GM12878 (cell line): ENCODE results near the gene PLOD2. TPM values are rescaled to one million over a fixed set of nuclear protein-coding genes. Genes with fewer than 3 reads are reported as not detected.

ENCODE experiments used
- ATAC-seq: fragments of 200-7000 bp; cut with Tn5 transposase; 3 replicates; pipeline ENCODE4 v1.9.1; 2020; ENCODE audit warnings: mild to moderate bottlenecking, moderate library complexity
- BruUV-seq: library from RNA; stranded (reverse); fragments of 400-500 nt; replicated peaks from 2 replicates; lab custom pipeline; 2021; lab: Mats Ljungman, UMichigan
- CTCF ChIA-PET: fragments of 300-600 bp; sonication (Branson Sonifier 250); formaldehyde crosslinking; extraction: SDS; loops from one replicate; lab custom pipeline; 2021; ENCODE audit warnings: inconsistent platforms; lab: Yijun Ruan, JAX
- POLR2A ChIA-PET: fragments of 350-600 bp; formaldehyde crosslinking; extraction: SDS; loops from one replicate; lab custom pipeline; 2021; ENCODE audit warnings: inconsistent platforms; lab: Charles Lee
- RAD21 ChIA-PET: fragments of 300-600 bp; sonication (Branson Sonifier 250); formaldehyde crosslinking; loops from one replicate; lab custom pipeline; 2023; ENCODE audit warnings: antibody characterized with exemption; ENCODE audit not compliant: unreplicated experiment; lab: Charles Lee
- SMC1A ChIA-PET: fragments of 300-600 bp; sonication (Branson Sonifier 250); formaldehyde crosslinking; loops from one replicate; lab custom pipeline; 2023; ENCODE audit not compliant: unreplicated experiment, uncharacterized antibody; lab: Charles Lee
- DNase-seq: peaks from one replicate; pipeline ENCODE4 v3.0.0-alpha.2; 2011; ENCODE audit warnings: low read depth, low spot score
- FAIRE-seq: peaks from 3 replicates; lab custom pipeline; 2011; peaks lifted over from hg19 to GRCh38; lab: Jason Lieb, UNC
- H2AFZ ChIP-seq: 2 replicates; pipeline ENCODE4 v1.6.0; 2011; ENCODE audit warnings: low read depth, low read length, control low read depth; ENCODE audit not compliant: control insufficient read depth
- H3K27ac ChIP-seq: 2 replicates; pipeline ENCODE4 v1.5.1; 2011; ENCODE audit warnings: control low read depth; ENCODE audit not compliant: control insufficient read depth, insufficient read depth
- H3K27me3 ChIP-seq, 2 experiments: replicated peaks in 1 of 2; 2 replicates each; pipeline versions ENCODE4 v1.6.0 to v1.6.1; 2011; ENCODE audit warnings: low read length in 1 of 2; ENCODE audit not compliant: control insufficient read depth in 2 of 2, insufficient read depth in 2 of 2
- H3K36me3 ChIP-seq, 2 experiments: 2 replicates each; pipeline ENCODE4 v1.5.1; 2011; ENCODE audit warnings: low read length in 1 of 2; ENCODE audit not compliant: control insufficient read depth in 2 of 2, insufficient read depth in 2 of 2
- H3K4me1 ChIP-seq: 2 replicates; pipeline ENCODE4 v1.6.1; 2011; ENCODE audit warnings: mild to moderate bottlenecking, low read length, moderate library complexity, mixed read lengths; ENCODE audit not compliant: control insufficient read depth, insufficient read depth
- H3K4me2 ChIP-seq: 2 replicates; pipeline ENCODE4 v1.6.0; 2011; ENCODE audit warnings: control low read depth; ENCODE audit not compliant: control insufficient read depth, insufficient read depth
- H3K4me3 ChIP-seq: fragments of 200-600 bp; sonication (generic); 2 replicates; pipeline ENCODE4 v1.5.1; 2016
- H3K79me2 ChIP-seq: 2 replicates; pipeline ENCODE4 v1.6.0; 2011; ENCODE audit warnings: low read length; ENCODE audit not compliant: control insufficient read depth, insufficient read depth
- H3K9ac ChIP-seq: 2 replicates; pipeline ENCODE4 v1.8.0; 2011; ENCODE audit warnings: low read length, control low read depth, mixed read lengths; ENCODE audit not compliant: control insufficient read depth, insufficient read depth
- H3K9me3 ChIP-seq: replicated peaks from 3 replicates; pipeline ENCODE4 v1.5.1; 2011; ENCODE audit warnings: mild to moderate bottlenecking, low read length; ENCODE audit not compliant: control insufficient read depth, insufficient read depth
- H4K20me1 ChIP-seq: 2 replicates; pipeline ENCODE4 v1.6.0; 2011; ENCODE audit not compliant: control insufficient read depth, insufficient read depth
- IRF4 ChIP-seq: IDR thresholded peaks from 2 replicates; pipeline ENCODE4 v1.6.1; 2011; ENCODE audit warnings: low read depth, low read length
- RB1 ChIP-seq: fragments of 450-650 bp; formaldehyde crosslinking; IDR thresholded peaks from 2 replicates; pipeline ENCODE4 v1.6.1; 2017; ENCODE audit warnings: mild to moderate bottlenecking, borderline replicate concordance
- YBX1 ChIP-seq: fragments of 450-650 bp; IDR thresholded peaks from 2 replicates; pipeline ENCODE4 v1.6.1; 2016; ENCODE audit warnings: antibody characterized with exemption
- WGBS: methylation state at CpG from one replicate; pipeline ENCODE4 v1.1.6; 2016; ENCODE audit warnings: low lambda C conversion rate; ENCODE audit not compliant: insufficient replicate concordance, insufficient coverage; ENCODE audit errors: missing lambda C conversion rate; 5-methylcytosine and 5-hydroxymethylcytosine counted together
- in situ Hi-C: fragments of 300-500 bp; cut with MboI; formaldehyde crosslinking; loops from 9 replicates; pipeline ENCODE4 v1.14.3; 2018; ENCODE audit warnings: mixed read lengths
- intact Hi-C: fragments of 100-400 bp; cut with micrococcal nuclease; formaldehyde crosslinking; loops from one replicate; pipeline ENCODE4 v1.14.2; 2022; ENCODE audit not compliant: unreplicated experiment
- polyA plus RNA-seq, 11 experiments: library from polyadenylated mRNA; depleted of rRNA in 4 of 11; unstranded in 6 of 11; stranded (reverse) in 5 of 11; fragments of >200 nt; fragmentation: Nextera tagmentation in 4 of 11; fragmentation: Illumina TruSeq in 1 of 11; extraction: Ambion mirVana in 4 of 11; extraction: Trizol in 1 of 11; gene quantifications; 1 replicate in 1 of 11; 2 replicates in 10 of 11; pipeline versions ENCODE4 v1.2.1 to v1.2.3, GENCODE V29; 2011 to 2016; ENCODE audit warnings: inconsistent platforms in 2 of 11, missing spikeins in 2 of 11, low read depth in 1 of 11
- total RNA-seq, 4 experiments: library from RNA; depleted of rRNA in 3 of 4; stranded (reverse); fragments of >200 nt in 3 of 4; fragmentation: Illumina TruSeq in 1 of 4; extraction: Trizol in 1 of 4; gene quantifications; 2 replicates each; pipeline versions ENCODE4 v1.2.1 to v1.2.3, GENCODE V29; 2013 to 2021
- TF ChIP-seq, protein P1 (sequence below): fragments of 450-650 bp; IDR thresholded peaks from 2 replicates; pipeline ENCODE4 v1.6.1; 2017; ENCODE audit warnings: mild to moderate bottlenecking, moderate library complexity
- TF ChIP-seq, protein P2 (sequence below): fragments of 450-650 bp; conservative IDR thresholded peaks from 2 replicates; pipeline ENCODE4 v1.6.1; 2017; ENCODE audit warnings: mild to moderate bottlenecking, moderate library complexity
- TF ChIP-seq, protein P3 (sequence below): IDR thresholded peaks from 2 replicates; pipeline ENCODE4 v1.6.1; 2011; ENCODE audit warnings: low read depth, mild to moderate bottlenecking, low read length, moderate library complexity, borderline replicate concordance; ENCODE audit errors: extremely low read depth
- TF ChIP-seq, protein P4 (sequence below): IDR thresholded peaks from 2 replicates; pipeline ENCODE4 v1.6.1; 2012; ENCODE audit warnings: improper control_type of control experiment, low read depth, low read length; ENCODE audit not compliant: insufficient replicate concordance

Gene PLOD2
- total and polyA plus RNA-seq, 10 of the 15 experiments (the other 5 are each of a cell fraction or from before 2014, with no cell fraction given) = 0.03 to 0.56 (median 0.33) TPM; not detected in 4

DNA sequence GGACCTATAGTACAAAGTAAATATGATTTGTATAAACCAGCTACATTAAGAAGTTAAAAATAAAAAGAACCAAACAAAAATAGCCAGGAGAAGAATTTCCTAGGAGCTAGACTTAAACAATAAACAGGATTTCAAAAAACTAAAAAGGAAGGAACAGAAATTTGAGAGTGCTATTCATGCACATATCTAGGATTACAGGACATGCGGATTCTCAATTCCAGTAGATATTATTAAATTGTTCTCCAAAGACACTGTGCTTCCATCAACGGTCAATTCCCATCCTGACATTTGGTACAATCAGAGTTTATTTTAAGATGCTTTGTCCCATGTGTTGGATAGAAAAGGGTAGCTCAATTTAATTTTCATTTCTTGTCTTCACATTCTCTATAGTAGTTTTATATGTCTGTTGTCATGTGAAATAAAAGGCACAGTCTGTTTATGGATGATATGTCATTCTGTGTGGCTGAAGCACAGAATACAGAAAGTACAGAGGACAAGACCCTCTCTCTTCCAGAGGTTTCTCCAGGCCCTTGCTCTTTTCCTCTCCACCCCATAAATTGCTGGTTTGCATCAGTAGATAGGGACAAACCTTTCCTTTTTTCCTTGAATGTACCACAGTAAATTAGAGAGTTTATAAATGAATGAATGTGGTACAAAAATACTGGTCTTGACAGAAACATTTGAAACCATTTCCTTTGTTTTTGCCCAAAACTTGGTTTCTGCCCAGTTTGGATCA lies 3.5 kb downstream of the PLOD2 start (continued):
- TF ChIP-seq, protein P1, sequence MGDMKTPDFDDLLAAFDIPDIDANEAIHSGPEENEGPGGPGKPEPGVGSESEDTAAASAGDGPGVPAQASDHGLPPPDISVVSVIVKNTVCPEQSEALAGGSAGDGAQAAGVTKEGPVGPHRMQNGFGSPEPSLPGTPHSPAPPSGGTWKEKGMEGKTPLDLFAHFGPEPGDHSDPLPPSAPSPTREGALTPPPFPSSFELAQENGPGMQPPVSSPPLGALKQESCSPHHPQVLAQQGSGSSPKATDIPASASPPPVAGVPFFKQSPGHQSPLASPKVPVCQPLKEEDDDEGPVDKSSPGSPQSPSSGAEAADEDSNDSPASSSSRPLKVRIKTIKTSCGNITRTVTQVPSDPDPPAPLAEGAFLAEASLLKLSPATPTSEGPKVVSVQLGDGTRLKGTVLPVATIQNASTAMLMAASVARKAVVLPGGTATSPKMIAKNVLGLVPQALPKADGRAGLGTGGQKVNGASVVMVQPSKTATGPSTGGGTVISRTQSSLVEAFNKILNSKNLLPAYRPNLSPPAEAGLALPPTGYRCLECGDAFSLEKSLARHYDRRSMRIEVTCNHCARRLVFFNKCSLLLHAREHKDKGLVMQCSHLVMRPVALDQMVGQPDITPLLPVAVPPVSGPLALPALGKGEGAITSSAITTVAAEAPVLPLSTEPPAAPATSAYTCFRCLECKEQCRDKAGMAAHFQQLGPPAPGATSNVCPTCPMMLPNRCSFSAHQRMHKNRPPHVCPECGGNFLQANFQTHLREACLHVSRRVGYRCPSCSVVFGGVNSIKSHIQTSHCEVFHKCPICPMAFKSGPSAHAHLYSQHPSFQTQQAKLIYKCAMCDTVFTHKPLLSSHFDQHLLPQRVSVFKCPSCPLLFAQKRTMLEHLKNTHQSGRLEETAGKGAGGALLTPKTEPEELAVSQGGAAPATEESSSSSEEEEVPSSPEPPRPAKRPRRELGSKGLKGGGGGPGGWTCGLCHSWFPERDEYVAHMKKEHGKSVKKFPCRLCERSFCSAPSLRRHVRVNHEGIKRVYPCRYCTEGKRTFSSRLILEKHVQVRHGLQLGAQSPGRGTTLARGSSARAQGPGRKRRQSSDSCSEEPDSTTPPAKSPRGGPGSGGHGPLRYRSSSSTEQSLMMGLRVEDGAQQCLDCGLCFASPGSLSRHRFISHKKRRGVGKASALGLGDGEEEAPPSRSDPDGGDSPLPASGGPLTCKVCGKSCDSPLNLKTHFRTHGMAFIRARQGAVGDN = no peak
- TF ChIP-seq, protein P2, sequence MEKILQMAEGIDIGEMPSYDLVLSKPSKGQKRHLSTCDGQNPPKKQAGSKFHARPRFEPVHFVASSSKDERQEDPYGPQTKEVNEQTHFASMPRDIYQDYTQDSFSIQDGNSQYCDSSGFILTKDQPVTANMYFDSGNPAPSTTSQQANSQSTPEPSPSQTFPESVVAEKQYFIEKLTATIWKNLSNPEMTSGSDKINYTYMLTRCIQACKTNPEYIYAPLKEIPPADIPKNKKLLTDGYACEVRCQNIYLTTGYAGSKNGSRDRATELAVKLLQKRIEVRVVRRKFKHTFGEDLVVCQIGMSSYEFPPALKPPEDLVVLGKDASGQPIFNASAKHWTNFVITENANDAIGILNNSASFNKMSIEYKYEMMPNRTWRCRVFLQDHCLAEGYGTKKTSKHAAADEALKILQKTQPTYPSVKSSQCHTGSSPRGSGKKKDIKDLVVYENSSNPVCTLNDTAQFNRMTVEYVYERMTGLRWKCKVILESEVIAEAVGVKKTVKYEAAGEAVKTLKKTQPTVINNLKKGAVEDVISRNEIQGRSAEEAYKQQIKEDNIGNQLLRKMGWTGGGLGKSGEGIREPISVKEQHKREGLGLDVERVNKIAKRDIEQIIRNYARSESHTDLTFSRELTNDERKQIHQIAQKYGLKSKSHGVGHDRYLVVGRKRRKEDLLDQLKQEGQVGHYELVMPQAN = no peak
- TF ChIP-seq, all 136 proteins: peak for 0

DNA sequence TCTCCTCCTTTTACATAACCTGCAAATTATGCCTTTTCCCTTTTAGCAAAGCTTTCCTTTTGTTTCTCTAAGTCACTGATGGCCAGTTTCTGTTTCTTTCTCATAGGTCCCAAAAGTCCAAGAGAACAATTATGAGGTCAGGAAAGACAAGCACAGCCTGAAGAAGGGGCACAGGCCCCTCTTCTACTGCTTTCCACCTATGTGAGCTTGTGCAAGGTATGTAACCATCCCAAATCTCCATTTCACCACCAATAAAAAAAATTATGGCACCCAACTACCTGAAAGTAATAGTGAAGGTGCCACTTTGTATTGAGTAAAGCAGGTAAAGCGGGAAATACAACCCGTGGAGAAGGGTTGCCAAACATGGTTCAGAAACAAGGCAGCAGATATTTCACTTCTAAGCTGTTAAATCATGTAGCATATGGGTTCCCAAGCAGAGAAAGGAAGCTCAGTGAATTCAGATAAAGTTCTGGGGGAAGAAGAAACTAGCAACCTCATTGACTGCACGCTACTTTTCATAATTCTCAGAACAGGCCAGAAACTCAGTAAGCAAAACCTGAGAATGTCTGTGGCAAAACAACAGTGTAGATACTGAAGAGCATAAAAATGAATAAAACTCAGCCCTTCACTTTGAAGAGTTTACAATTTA lies 4.2 kb downstream of the PLOD2 start:
- no peaks in the 10 kb centered on the region for H3K4me1 ChIP-seq
- in situ Hi-C loops = no loop called here
- no peaks in the 10 kb centered on the region for H3K9me3 ChIP-seq
- H3K4me3 ChIP-seq = no peak overlapping the region
- no peak overlapping the region for H3K9ac ChIP-seq
- DNase-seq (no peak), FAIRE-seq (no peak), ATAC-seq (no peak)
- TF ChIP-seq RB1 (no peak), IRF4 (no peak), YBX1 (no peak)
- TF ChIP-seq, protein P3, sequence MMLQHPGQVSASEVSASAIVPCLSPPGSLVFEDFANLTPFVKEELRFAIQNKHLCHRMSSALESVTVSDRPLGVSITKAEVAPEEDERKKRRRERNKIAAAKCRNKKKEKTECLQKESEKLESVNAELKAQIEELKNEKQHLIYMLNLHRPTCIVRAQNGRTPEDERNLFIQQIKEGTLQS = no peak
- TF ChIP-seq, protein P4, sequence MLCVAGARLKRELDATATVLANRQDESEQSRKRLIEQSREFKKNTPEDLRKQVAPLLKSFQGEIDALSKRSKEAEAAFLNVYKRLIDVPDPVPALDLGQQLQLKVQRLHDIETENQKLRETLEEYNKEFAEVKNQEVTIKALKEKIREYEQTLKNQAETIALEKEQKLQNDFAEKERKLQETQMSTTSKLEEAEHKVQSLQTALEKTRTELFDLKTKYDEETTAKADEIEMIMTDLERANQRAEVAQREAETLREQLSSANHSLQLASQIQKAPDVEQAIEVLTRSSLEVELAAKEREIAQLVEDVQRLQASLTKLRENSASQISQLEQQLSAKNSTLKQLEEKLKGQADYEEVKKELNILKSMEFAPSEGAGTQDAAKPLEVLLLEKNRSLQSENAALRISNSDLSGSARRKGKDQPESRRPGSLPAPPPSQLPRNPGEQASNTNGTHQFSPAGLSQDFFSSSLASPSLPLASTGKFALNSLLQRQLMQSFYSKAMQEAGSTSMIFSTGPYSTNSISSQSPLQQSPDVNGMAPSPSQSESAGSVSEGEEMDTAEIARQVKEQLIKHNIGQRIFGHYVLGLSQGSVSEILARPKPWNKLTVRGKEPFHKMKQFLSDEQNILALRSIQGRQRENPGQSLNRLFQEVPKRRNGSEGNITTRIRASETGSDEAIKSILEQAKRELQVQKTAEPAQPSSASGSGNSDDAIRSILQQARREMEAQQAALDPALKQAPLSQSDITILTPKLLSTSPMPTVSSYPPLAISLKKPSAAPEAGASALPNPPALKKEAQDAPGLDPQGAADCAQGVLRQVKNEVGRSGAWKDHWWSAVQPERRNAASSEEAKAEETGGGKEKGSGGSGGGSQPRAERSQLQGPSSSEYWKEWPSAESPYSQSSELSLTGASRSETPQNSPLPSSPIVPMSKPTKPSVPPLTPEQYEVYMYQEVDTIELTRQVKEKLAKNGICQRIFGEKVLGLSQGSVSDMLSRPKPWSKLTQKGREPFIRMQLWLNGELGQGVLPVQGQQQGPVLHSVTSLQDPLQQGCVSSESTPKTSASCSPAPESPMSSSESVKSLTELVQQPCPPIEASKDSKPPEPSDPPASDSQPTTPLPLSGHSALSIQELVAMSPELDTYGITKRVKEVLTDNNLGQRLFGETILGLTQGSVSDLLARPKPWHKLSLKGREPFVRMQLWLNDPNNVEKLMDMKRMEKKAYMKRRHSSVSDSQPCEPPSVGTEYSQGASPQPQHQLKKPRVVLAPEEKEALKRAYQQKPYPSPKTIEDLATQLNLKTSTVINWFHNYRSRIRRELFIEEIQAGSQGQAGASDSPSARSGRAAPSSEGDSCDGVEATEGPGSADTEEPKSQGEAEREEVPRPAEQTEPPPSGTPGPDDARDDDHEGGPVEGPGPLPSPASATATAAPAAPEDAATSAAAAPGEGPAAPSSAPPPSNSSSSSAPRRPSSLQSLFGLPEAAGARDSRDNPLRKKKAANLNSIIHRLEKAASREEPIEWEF = no peak
- H3K36me3 ChIP-seq = no peaks in the 10 kb centered on the region
- POLR2A ChIA-PET = no interaction called here
- CTCF ChIA-PET = interaction anchor here (0.7 to 1.3 kb wide), 3 partner anchors 15 to 33 kb away, joined by 3 to 4 read pairs (median 3); no protein-coding TSS in a partner anchor
- RAD21 ChIA-PET = no interaction called here
- no peaks in the 10 kb centered on the region for H4K20me1 ChIP-seq
- 39% methylated on average over 3 of the region's 3 CpGs for WGBS
- H3K4me2 ChIP-seq = no peak overlapping the region
- H3K27me3 ChIP-seq = peaks cover 5 to 11% of the 10 kb centered on the region in 2 experiments
- no peak overlapping the region for H3K27ac ChIP-seq
- no peaks in the 10 kb centered on the region for H3K79me2 ChIP-seq
- BruUV-seq = no TSS peak
- no peak overlapping the region for H2AFZ ChIP-seq
- SMC1A ChIA-PET = no interaction called here
- intact Hi-C loops = no loop called here
